D721Med (cell line): ENCODE measurements around the gene ORC6.

Source experiments
- DNase-seq: peaks from one replicate; pipeline ENCODE4 v3.0.0; 2011; ENCODE audit warnings: low spot score; ENCODE audit not compliant: insufficient read length
- FAIRE-seq: peaks from 2 replicates; lab custom pipeline; 2011; peaks lifted over from hg19 to GRCh38; lab: Jason Lieb, UNC
- TF ChIP-seq, protein P1 (sequence below): IDR thresholded peaks from 2 replicates; pipeline ENCODE4 v1.5.1; 2012; ENCODE audit warnings: mild to moderate bottlenecking, control low read depth; ENCODE audit not compliant: insufficient read depth; ENCODE audit errors: missing control alignments

The ORC6 gene

DNA sequence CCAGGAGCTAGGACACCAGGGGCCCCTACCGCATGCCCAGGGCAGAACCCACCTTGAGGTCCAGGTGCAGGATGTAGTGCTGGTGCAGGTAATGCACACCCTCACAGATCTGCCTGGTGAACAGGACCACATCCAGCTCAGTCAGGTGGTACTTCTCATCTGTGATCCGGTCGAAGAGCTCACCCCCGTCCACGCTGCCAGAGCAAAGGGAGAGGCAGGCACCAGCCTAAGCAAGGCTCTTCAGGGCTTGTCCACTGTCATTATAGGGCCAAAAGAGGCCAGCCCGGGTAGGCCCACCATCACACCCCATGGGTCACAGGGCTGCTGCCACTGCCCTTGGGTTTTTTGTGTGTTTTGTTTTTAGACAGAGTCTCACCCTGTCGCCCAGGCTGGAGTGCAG, 37.7 kb downstream of the ORC6 start:
- FAIRE-seq = no peak
- TF ChIP-seq, protein P1, sequence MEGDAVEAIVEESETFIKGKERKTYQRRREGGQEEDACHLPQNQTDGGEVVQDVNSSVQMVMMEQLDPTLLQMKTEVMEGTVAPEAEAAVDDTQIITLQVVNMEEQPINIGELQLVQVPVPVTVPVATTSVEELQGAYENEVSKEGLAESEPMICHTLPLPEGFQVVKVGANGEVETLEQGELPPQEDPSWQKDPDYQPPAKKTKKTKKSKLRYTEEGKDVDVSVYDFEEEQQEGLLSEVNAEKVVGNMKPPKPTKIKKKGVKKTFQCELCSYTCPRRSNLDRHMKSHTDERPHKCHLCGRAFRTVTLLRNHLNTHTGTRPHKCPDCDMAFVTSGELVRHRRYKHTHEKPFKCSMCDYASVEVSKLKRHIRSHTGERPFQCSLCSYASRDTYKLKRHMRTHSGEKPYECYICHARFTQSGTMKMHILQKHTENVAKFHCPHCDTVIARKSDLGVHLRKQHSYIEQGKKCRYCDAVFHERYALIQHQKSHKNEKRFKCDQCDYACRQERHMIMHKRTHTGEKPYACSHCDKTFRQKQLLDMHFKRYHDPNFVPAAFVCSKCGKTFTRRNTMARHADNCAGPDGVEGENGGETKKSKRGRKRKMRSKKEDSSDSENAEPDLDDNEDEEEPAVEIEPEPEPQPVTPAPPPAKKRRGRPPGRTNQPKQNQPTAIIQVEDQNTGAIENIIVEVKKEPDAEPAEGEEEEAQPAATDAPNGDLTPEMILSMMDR = no peak

DNA sequence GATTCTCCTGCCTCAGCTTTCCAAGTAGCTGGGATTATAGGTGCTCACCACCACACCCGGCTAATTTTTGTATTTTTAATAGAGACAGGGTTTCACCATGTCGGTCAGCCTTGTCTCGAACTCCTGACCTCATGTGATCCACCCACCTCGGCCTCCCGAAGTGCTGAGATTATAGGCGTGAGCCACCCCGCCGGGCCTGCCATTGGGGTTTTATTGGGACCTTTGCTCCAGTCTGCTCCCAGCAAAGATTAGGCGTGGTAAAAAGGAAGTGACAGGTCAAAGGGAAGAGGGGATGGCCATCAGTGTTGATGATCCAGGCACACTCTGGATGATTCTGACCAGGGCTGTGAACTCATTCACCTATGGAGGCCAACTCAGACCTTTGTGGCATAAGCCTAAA, 38.2 kb downstream of the ORC6 start:
- FAIRE-seq (no peak), DNase-seq (no peak)
- TF ChIP-seq, protein P1 = no peak

More for the DNA sequence above, 37.7 kb downstream of the ORC6 start:
- DNase-seq = no peak

DNA sequence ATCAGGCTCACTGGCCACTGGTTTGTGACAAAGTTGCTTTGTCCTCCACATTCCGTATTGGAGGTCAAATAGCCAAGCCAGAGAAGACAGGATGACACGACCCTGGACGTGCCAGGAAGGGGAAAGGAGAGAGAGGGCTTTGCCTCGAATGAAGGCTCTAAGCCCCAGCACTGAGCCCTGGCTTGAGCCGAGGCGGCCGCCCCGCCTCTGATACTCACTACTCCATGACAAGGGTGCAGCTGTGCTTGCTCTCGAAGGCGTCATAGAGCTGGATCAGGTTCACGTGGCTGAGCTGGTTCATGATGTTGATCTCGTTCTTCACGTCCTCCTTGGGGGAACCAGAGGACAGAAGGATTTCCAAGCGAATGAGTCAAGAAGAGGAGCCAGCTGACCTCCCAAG, 39.3 kb downstream of the ORC6 start:
- no peak for FAIRE-seq
- DNase-seq = no peak
- TF ChIP-seq, protein P1 = no peak

DNA sequence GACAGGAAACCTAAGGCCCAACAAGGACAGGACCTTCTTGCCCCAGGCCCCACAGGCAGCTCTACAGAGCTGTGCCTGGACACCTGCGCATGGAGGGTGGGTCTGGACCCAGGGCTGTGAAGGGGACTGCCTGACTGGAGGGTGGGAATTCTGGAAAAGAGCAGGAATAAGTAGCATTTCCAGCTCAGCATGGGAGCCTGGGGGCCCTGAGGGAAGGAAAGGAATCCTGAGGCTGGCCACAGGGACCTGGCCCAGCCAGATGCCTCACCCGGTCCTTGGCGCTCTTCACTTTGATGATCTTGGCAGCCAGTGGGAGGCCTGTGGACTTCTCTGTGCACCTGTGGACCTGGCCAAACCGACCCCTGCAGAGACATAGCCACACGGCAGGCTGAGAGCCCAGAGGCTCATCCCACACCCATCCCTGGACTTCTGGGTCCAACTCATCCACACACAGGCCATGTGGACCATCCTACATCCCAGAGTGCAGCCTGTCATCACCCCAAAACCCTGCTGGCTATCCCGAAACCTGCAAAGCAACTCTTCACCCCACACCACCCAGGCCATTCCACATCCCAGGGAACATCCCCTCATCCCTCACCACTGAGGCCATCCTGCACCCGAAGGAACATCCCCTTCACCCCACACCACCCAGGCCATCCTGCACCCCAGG, 40.0 kb downstream of the ORC6 start:
- FAIRE-seq = no peak
- TF ChIP-seq, protein P1 = no peak
- no peak for DNase-seq

DNA sequence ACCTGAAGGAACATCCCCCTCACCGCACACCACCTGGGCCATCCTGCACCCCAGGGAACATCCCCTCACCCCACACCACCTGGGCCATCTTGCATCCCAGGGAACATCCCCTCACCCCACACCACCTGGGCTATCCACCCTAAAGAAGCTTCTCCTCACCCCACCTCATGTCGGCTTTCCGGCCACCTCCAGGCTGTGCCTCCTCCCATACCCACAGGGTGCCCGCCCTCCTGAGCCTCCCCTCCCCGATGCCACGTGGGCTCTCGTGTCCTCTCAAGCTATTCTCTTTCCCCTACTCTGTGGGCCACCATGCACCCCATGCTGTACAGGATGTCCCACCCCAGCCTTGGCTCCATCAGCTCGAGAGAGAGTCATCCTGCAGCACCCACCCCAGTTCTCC, 40.7 kb downstream of the ORC6 start:
- FAIRE-seq (no peak), DNase-seq (no peak)
- TF ChIP-seq, protein P1 = no peak

DNA sequence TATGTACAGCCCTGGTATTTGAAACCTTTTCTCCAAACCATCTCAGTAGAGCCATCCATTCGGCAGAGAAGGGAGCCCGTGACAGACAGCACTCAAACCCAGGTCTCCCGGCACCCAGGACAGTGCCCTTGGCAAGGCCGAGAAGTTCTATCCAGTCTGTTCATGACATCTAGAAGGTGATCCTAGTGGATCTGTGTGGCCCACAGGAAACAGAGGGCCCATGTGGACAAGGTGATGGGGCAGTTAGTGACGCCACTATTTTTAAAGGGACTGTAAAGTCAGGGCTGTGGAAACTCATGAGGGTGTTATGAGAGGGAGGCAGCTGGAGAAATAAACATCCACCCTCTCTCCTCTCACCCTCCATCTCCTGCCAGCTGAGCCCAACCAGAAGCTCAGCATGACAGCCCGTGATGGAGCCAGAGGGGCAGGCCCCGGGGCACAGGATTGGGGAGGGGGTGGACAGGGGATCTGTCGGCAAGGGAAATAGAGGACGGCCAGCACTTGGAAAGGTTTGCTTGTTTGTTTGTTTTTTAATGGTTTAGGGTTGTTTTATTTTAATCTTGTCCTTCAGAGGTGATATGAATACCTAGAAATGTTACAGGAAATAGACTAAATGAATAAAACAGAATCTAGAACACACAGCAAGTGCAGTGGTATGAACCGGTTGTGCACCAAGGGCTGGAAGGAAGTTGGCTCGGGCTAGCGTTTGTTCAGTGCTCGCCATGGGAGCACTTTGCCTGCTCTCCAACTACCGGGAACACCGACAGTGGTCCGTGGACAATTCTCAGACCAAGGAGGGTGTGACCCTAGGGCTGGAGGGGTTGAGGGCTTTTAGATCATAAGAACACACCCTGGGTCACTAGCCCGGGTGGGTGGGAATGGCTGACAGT, 41.6 kb downstream of the ORC6 start:
- TF ChIP-seq, protein P1 = no peak
- no peak for DNase-seq
- no peak for FAIRE-seq
